AG04450 (cell line): Measurements from ENCODE around the gene PCYT1A. TPM values are rescaled to one million over a fixed set of nuclear protein-coding genes. Genes with fewer than 3 reads are reported as not detected.
"Not testable (repeated sequence)": the region's sequence is repeated elsewhere in the genome, so short reads cannot be mapped to it uniquely, and the experiment has no call there.

Experiments used
- CTCF ChIA-PET: fragments of 300-600, 350-600 bp; formaldehyde crosslinking; extraction: SDS; loops from one replicate; lab custom pipeline; 2022; ENCODE audit warnings: antibody characterized with exemption, inconsistent platforms; lab: Charles Lee
- POLR2A ChIA-PET: fragments of 350-600 bp; formaldehyde crosslinking; extraction: SDS; loops from one replicate; lab custom pipeline; 2021; ENCODE audit warnings: antibody characterized with exemption, inconsistent platforms; lab: Yijun Ruan, JAX
- DNase-seq: peaks from one replicate; pipeline ENCODE4 v3.0.0-alpha.2; 2011; ENCODE audit warnings: low read depth, low spot score
- H3K27ac ChIP-seq: one replicate; pipeline ENCODE4 v1.5.1; 2012; ENCODE audit warnings: low read depth, low read length, control low read depth
- H3K27me3 ChIP-seq: one replicate; pipeline ENCODE4 v1.6.0; 2012; ENCODE audit warnings: low read length; ENCODE audit not compliant: control insufficient read depth, insufficient read depth
- H3K4me3 ChIP-seq: 2 replicates; pipeline ENCODE4 v1.5.1; 2011; ENCODE audit warnings: mild to moderate bottlenecking, low read depth, low read length, control low read depth
- H3K9me3 ChIP-seq: 2 replicates; pipeline ENCODE4 v1.5.1; 2012; ENCODE audit warnings: low read length; ENCODE audit not compliant: control insufficient read depth, insufficient read depth
- CTCF ChIP-seq: IDR thresholded peaks from 2 replicates; pipeline ENCODE4 v1.5.1; 2011; ENCODE audit warnings: low read depth, low read length, control low read depth, inconsistent platforms
- polyA plus RNA-seq: library from polyadenylated mRNA; depleted of rRNA; stranded (reverse); fragments of >200 nt; gene quantifications from 2 replicates; pipeline ENCODE4 v1.2.3, GENCODE V29; 2011

The PCYT1A gene
- polyA plus RNA-seq, 1 experiment, result 71.4 TPM

DNA sequence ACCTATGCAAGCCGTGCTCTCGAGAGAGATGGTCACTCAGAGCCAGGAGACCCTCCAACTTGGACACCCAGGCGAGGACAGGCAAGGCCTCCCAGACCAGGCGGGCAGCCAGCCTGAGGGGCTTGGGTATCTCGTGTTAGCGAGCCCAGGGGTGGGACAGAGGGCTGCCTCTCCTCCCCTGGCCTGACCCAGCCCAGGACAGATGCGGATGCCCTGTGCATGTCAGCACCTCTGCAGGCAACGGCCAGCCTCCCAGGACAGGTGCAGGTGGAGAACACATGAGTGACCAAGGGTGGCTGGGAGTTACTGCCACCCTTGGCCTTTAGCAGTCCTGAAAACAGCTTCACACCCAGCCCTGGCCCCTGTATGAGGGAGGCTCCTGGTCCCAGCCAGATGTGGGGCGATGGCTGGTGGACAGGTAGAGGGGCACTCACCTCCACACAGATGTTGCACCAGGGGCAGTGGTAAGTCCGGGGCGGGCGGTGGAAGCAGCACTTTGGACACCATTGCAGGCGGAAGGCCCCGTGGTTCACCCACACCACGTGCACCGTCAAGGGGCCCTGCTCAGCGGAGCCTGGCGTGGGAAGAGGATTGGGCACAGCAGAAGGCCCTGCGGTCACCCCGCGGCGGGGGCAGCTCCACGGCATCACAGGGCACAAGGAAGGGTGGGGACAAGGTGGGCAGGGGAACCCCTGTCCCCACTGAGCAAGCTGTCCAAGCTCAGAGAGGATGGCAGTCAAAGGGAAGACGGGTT, 78.4 kb downstream of the PCYT1A start:
- Histone ChIP-seq H3K27ac (no peak overlapping the region), H3K9me3 (peaks cover 9% of the 10 kb centered on the region; the same call in 1 of the 2 replicates), H3K27me3 (peaks cover 13% of the 10 kb centered on the region), H3K4me3 (no peak overlapping the region)
- no peak for DNase-seq
- no peak for TF ChIP-seq CTCF
- ChIA-PET CTCF (no interaction called here), POLR2A (no interaction called here)

DNA sequence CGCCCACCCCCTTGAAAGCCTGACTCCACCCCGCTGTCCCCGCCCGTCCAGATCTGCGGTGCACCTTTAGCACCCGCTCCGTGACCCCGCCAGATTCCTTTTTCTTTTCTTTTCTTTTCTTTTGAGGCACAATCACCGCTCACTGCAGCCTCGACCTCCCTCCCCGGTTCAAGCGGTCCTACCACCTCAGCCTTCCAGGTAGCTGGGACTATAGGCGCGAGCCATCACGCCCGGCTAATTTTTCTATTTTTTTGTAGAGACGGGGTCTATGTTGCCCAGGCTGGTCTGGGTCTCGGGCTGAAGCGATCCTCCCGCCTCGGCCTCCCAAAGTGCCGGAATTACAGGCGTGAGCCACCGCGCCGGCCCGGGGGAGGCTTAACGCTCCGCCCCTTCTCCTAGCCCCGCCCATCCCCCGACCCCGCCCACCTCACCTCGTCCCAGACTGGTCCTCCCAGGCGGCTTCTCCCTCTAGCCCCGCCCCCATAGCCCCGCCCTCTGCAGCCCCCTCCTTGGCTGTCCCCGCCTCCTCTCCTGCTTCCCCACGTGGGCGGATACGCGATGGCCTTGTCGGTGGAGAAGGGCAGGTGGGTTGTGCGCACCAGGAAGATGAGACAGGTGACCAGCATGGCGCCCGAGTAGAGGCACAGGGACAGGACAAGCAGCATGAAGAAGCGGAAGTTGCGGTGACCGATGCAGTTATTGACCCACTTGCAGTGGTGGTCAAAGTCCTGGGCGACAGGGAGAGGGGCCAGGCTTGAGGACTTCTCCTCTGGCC, 79.5 kb downstream of the PCYT1A start:
- no peak for DNase-seq
- ChIA-PET CTCF (interaction anchor here (2.0 kb wide), 1 partner anchor 134 kb away, joined by 9 read pairs; no protein-coding TSS in a partner anchor), POLR2A (no interaction called here)
- H3K9me3 ChIP-seq, result peaks cover 9% of the 10 kb centered on the region; the same call in 1 of the 2 replicates
- H3K4me3 ChIP-seq, result peak overlapping the region; percentile 51
- no peak overlapping the region for H3K27ac ChIP-seq
- H3K27me3 ChIP-seq, result peaks cover 10% of the 10 kb centered on the region
- TF ChIP-seq CTCF, result no peak

- DNase-seq, result no peak
- ChIA-PET CTCF (interaction anchor here (2.0 kb wide), 1 partner anchor 134 kb away, joined by 9 read pairs; no protein-coding TSS in a partner anchor), POLR2A (no interaction called here)
- peaks cover 13% of the 10 kb centered on the region for H3K27me3 ChIP-seq
- H3K9me3 ChIP-seq, result peaks cover 9% of the 10 kb centered on the region; the same call in 1 of the 2 replicates
- TF ChIP-seq CTCF, result no peak
- peak overlapping the region; percentile 50 for H3K4me3 ChIP-seq
- no peak overlapping the region for H3K27ac ChIP-seq
These were observed 80.2 kb downstream of the PCYT1A start for GRCh38 chr3:196207159-196207832.

DNA sequence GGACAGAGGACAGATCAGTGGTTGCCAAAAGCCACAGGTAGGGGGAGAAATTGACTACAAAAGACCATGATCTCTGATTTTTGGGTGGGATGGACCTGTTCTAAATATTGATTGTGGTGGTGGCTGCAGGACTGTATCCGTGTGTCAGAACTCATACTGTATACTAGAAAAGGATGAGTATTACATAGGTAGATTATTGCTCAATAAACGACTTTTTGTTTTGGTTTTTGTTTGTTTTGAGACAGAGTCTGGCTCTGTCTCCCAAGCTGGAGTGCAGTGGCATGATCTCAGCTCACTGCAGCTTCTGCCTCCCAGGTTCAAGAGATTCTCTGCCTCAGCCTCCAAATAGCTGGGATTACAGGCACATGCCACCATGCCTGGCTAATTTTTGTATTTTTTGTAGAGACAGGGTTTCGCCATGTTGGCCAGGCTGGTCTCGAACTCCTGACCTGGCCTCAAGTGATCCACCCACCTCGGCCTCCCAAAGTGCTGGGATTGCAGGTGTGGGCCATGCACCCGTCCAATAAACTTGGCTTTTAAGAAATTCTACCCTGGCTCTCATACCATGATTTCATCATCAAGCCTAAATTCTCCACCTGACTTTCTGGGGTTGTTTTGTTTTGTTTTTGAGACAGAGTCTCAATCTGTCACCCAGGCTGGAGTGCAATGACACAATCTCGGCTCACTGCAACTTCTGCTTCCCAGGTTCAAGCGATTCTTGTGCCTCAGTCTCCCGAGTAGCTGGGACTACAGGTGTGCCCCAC, 81.9 kb downstream of the PCYT1A start:
- H3K27ac ChIP-seq, H3K9me3 ChIP-seq, H3K4me3 ChIP-seq, POLR2A ChIA-PET, DNase-seq: not testable (repeated sequence)
- peaks cover 13% of the 10 kb centered on the region for H3K27me3 ChIP-seq
- CTCF ChIA-PET, result interaction anchor here (2.0 kb wide), 1 partner anchor 132 kb away, joined by 9 read pairs; no protein-coding TSS in a partner anchor

DNA sequence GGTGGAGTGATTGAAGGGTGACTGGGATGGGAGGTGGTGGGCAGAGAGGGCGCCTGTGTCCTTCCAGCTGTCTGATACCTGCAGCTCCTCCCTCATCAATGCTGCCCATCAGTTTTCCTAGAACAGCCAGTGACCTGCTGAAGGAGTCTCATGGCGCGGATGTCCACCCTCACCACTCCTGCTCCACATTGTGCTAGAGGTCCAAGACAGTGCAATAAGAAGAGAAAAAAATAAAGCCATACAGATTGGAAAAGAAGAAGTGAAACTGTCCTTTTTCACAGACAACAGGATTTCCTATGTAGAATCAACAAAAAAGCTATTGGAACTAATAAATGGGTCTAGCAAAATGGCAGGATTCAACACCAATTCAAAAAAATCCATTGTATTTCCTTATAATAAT, 83.7 kb downstream of the PCYT1A start:
- CTCF ChIA-PET, result interaction anchor here (1.2 kb wide), 1 partner anchor 131 kb away, joined by 3 read pairs; no protein-coding TSS in a partner anchor
- no peak overlapping the region for H3K27ac ChIP-seq
- DNase-seq, result no peak
- no peak for TF ChIP-seq CTCF
- POLR2A ChIA-PET, result no interaction called here
- H3K27me3 ChIP-seq, result peaks cover 7% of the 10 kb centered on the region
- no peak overlapping the region for H3K4me3 ChIP-seq
- H3K9me3 ChIP-seq, result peaks cover 7% of the 10 kb centered on the region; the same call in 1 of the 2 replicates
